Measurements from ENCODE around the gene RERG. TPM values are rescaled to one million over a fixed set of nuclear protein-coding genes. Genes with fewer than 3 reads are reported as not detected.

Gene RERG
- total RNA-seq, 1 donor = under 0.01 TPM

DNA sequence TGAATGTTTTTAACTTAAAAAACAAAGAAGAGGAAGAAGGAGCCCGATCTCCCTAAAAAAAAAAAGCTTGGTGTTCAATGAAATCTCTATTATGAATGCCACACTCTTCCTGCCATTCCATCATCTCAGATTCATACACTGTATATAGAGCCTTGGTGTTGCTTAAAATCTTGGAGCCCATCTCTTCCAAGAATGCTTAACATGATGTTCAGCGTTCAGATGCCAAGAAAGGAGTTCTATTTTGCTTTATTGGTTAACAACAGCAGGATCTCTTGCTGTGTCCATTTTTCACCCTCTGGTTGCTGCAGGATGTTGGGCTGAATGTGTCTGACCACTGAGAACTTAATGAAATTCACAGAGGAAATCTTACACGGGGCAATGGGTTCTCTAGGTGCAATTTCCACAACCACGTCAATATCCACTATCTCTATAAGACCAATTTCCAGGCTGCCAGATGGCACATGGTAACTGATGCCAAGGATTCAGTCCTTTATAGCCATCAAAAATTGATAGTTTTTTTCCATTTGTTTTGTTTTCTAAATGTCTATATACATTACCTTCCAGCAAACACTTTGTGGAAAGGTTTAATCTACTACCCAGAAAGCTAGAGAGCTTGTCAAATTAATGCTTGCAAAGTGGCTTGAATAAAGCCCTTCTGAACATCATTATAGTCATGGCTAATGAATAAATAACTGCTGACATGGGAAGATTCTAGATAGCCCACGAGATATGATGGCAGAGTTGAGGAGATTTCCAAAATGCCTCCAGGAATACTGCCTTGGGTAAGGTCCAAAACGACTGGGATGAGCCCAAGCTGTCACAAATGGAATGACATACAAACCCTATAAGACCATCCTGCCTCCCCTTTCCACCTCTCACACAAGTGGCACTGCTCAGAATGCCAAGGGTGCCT lies 26.5 kb downstream of the RERG start:
- no peak for DNase-seq (ENCODE audit: low read depth)
- no peak overlapping the region for H3K4me3 ChIP-seq (ENCODE audit: low read depth, low read length)
- TF ChIP-seq, protein P1, sequence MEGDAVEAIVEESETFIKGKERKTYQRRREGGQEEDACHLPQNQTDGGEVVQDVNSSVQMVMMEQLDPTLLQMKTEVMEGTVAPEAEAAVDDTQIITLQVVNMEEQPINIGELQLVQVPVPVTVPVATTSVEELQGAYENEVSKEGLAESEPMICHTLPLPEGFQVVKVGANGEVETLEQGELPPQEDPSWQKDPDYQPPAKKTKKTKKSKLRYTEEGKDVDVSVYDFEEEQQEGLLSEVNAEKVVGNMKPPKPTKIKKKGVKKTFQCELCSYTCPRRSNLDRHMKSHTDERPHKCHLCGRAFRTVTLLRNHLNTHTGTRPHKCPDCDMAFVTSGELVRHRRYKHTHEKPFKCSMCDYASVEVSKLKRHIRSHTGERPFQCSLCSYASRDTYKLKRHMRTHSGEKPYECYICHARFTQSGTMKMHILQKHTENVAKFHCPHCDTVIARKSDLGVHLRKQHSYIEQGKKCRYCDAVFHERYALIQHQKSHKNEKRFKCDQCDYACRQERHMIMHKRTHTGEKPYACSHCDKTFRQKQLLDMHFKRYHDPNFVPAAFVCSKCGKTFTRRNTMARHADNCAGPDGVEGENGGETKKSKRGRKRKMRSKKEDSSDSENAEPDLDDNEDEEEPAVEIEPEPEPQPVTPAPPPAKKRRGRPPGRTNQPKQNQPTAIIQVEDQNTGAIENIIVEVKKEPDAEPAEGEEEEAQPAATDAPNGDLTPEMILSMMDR (IDR thresholded peaks at IDR 0.05; ENCODE audit: insufficient read depth, low read depth, low read length) = no peak

DNA sequence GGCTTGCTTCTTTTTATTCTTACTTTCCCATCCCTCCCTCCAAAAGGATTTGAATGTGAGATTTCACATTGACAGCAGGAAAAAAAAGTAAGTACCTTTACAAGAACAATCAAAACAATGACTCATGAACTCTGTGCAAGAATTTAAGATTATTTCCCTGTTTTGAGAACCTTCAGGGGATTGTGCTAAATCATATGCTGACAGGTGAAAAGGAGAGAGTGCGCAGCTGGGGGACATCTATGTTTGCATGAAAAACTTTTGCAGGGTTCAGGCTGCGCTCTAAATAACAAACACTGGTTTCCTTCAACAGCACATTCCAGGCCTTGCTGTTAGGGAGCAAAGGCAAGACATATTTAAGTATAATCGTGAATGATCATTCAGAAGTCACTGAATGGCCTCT lies 27.3 kb downstream of the RERG start:
- DNase-seq (ENCODE audit: low read depth) = peak; percentile 52
- TF ChIP-seq, protein P1 (IDR thresholded peaks at IDR 0.05; ENCODE audit: insufficient read depth, low read depth, low read length) = no peak

DNA sequence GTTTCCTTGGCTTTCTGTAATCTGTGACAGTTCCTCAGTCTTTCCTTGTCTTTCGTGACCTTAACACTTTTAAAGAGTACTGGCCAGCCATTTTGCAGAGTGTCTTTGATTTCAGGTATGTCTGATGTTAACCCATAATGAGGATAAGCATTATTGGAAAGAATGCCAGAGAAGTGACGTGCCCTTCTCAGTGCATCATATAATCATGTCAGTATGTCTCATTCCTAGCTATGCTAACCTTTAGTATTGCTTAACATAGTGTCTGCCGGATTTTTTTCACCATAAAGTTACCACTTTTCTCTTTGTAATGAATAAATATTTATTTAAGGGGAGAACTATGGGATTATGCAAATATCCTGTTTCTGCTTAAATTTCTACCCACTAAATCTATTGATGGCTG lies 28.5 kb downstream of the RERG start:
- DNase-seq (ENCODE audit: low read depth) = no peak
- H3K4me3 ChIP-seq (ENCODE audit: low read depth, low read length) = no peak overlapping the region
- TF ChIP-seq, protein P1 (IDR thresholded peaks at IDR 0.05; ENCODE audit: insufficient read depth, low read depth, low read length) = no peak

More for the DNA sequence above, 27.3 kb downstream of the RERG start:
- H3K4me3 ChIP-seq (ENCODE audit: low read depth, low read length) = no peak overlapping the region

DNA sequence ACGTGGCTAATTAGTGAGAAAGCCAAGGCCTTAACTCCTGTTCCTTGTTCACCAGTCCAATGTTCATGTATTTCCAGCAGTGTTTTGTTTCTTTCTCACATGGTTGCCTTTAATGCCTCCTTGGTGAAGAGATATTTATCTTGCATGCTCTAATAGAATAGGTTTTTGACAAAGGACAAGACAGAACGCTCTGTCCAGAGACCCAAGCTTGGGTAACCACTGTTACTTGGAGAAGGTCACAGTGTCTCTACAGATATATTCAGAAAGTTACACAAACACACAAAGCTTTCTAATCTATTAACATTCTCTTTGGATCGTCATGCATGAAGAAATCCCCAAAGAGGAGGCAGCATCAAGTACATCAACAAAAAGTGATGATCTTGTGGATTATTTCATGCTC lies 33.1 kb downstream of the RERG start:
- TF ChIP-seq, protein P1 (IDR thresholded peaks at IDR 0.05; ENCODE audit: insufficient read depth, low read depth, low read length) = no peak
- no peak overlapping the region for H3K4me3 ChIP-seq (ENCODE audit: low read depth, low read length)
- no peak for DNase-seq (ENCODE audit: low read depth)

DNA sequence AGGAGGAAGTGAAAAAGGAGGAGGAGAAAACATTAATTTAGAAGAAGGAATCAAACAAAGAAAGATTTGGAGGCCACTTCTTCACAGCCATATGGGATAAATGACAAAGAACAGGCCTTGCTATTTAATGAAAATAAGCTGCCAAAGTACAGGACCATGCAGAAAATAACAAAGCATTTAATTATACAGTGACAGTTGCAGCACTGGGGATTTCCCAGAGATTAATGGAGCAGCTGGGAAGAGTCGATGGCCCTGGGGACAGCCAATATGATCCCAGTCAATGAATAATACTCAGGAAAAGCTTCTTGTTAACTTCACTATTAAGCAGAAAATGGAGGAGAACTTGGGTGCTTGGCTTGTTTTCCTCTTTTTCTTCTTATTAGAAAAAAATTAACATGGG lies 34.6 kb downstream of the RERG start:
- H3K4me3 ChIP-seq (ENCODE audit: low read depth, low read length) = no peak overlapping the region
- TF ChIP-seq, protein P1 (IDR thresholded peaks at IDR 0.05; ENCODE audit: insufficient read depth, low read depth, low read length) = no peak
- no peak for DNase-seq (ENCODE audit: low read depth)

DNA sequence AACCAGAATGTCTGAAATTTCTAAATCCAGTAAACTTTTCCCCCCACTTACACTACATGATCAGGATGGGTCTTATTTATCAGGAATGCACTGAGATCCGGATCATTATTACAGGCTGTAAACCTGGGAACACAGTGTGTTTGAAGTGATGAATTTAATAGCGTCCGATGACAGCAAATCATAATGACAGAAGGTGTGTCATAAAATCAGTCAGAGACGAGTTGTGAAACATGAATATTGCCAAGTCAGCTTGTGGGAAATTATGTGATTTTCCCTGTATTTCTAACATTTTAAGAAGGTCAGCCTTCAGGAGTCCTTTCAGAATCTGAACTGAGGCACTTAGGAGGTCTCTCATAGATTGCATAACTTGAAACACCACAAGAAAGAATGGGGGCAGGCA lies 36.7 kb downstream of the RERG start:
- H3K4me3 ChIP-seq (ENCODE audit: low read depth, low read length) = no peak overlapping the region
- TF ChIP-seq, protein P1 (IDR thresholded peaks at IDR 0.05; ENCODE audit: insufficient read depth, low read depth, low read length) = no peak
- DNase-seq (ENCODE audit: low read depth) = no peak
